Stimulated activated CD4-positive, alpha-beta T cell treated with anti-CD3 and anti-CD28 coated beads, Interleukin-4, amount 100 ng/mL, for 1 hour (primary cell): Measurements from ENCODE around the gene SNAPC5.
"Not testable (repeated sequence)": the region's sequence is repeated elsewhere in the genome, so short reads cannot be mapped to it uniquely, and the experiment has no call there.

ENCODE experiments used
- DNase-seq: peaks from one replicate; pipeline ENCODE4 v3.0.0-alpha.2; 2020

SNAPC5 gene

GRCh38 chr15:66497502-66498455 is at the start of gene SNAPC5:
TSS of gene SNAPC5 (minus strand) at chr15:66497762. CDS start at chr15:66497731, 31 bp downstream.
- peak; percentile 99 for DNase-seq

DNA sequence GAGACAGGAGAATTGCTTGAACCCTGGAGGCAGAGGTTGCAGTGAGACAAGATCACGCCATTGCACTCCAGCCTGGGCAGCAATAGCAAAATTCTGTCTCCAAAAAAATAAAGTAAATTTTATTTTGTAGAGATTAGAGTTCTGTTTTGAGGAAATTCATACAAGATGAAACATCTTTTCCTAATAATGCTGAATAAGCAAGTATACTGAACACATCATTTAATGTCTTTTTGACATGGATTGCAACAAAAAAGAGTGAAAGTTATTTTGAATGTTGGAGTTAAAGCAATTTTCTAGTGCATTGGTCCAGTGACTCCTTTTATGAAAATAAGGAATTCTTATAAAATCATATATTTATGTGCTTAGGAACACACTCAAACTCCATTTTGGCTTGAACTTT is 47.7 kb upstream of the SNAPC5 start:
- no peak for DNase-seq

- no peak for DNase-seq
These were observed 45.3 kb upstream of the SNAPC5 start for GRCh38 chr15:66542896-66543295.

- DNase-seq = no peak
These were observed 37.5 kb upstream of the SNAPC5 start for GRCh38 chr15:66535056-66535455.

DNA sequence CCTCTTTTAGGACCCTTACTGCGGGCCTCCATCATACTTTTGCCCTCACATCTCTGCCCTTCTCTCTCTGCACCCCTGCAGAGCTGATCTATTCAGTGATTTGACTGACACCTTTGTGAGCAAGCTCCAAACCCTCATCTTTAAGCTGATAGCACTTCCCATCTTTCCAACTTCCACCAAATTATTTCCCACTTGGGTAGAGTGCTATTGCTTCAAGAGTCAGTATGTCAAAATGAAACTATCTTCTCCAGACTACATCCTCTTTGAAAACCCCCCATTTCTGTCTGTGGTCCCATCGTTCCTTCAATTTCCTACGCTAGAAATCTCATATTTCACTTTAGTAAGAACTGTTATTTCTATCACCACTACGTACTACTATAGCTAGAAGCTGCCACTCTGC is 27.3 kb upstream of the SNAPC5 start:
- no peak for DNase-seq

DNA sequence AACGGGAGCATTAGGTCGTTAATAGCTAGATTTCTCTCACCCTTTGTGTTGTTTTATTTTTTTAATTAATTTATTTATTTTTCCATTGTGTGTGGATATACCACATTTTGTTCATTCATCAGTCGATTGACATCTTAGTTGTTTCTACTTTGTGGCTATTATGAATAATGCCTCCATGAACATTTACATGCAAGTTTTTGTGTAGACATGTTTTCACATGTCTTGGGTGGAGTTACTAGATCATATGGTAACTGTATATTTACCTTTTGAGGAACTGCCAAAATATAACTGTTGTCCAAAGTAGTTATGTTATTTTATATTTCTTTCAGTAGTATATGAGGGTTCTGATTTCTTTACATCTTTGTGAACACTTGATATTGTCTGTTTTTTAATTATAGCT is 26.4 kb upstream of the SNAPC5 start:
- DNase-seq = no peak

DNA sequence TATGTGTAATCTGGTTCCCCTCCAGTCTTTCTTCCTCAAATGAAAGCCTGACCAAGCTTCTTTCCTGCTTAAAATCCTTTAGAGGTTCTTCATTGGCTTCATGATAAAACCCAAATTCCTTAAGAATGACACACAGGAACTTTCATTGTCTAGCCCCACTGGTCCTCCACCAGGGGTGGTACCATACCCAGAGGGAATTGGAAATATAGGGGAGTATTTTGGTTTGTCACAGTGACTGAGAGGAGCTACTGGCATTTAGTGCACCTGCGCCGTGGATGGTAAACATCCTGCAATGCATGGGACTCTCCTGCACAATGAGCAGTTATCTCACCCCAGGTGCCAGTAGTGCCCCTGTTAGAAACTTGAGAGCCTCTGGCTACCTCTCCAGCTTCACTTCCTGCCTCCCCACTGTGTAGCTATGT is 18.4 kb upstream of the SNAPC5 start:
- no peak for DNase-seq

- DNase-seq = no peak
These were observed 17.0 kb upstream of the SNAPC5 start for GRCh38 chr15:66514586-66514985.

GRCh38 chr15:66508293-66508883 is 10.8 kb upstream of the SNAPC5 start:
- DNase-seq = no peak

DNA sequence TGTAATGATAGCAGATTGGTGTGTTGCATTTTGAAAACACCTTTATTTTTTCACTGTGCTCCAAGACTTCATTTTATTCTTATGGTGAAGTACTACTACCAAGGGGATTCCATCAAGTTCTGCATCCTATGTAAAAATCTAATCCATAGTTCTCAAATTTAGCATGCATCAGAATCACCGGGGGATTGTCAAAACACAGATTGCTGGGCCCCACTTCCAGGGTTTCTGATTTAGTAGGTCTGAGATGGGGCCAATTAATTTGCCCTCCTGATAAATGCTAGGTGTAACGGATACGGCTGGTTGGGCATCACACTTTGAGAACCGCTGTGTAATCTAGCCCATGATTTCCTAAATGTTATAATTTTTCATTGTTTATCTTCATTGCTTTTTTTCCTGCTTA is 8.3 kb upstream of the SNAPC5 start:
- no peak for DNase-seq

GRCh38 chr15:66505430-66505811 is 7.9 kb upstream of the SNAPC5 start:
- no peak for DNase-seq

DNA sequence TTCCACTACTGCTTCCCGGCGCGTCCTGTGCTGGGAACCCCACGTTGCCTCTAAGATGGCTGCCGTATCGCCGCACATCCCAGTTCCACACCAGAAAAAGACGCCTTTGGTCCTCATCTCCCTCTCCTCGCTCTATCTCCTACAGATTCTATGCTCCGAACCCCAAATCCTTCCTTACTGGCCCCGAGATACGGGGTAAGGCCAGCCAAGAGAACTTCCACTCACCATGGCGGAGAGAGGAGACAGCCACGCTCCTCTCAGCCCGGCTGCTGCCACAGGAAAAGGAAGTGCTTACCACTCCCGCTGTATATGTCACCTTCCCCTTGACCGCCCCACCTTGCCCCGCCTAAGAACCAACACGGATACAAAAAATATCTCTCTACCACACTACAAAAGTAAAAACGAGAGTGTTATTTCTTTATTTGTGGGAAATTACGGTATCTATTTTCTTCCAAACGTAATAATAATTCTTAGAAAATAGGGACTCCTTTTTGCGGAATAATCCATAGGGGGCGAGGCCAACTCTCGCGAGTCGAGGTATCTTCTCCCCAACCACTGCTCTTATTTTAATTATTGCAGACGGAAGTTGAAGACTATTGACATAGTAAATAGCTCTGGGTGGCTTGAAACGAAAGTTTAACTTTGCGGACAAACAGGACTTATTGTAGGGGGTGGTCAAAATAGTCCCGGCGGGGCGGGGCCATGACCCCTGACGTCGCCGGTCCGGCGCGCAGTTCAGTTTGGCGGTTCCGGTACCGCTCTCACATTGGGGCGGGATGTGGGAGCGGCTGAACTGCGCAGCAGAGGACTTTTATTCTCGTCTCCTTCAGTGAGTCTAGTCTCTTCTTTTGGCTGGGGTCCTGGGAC is 7.2 kb upstream of the SNAPC5 start, which contains the start of the genes RPL4 and ZWILCH:
RPL4 (minus strand) TSS at position 293 of the 867 bp plus-strand sequence; CDS start at position 228, 65 bp downstream.
ZWILCH (plus strand) TSS at position 764 of the 867 bp plus-strand sequence; CDS start at position 777, 13 bp downstream.
- DNase-seq = peak; percentile 80

- DNase-seq = no peak
These were observed 6.4 kb upstream of the SNAPC5 start for GRCh38 chr15:66503780-66504562.

DNA sequence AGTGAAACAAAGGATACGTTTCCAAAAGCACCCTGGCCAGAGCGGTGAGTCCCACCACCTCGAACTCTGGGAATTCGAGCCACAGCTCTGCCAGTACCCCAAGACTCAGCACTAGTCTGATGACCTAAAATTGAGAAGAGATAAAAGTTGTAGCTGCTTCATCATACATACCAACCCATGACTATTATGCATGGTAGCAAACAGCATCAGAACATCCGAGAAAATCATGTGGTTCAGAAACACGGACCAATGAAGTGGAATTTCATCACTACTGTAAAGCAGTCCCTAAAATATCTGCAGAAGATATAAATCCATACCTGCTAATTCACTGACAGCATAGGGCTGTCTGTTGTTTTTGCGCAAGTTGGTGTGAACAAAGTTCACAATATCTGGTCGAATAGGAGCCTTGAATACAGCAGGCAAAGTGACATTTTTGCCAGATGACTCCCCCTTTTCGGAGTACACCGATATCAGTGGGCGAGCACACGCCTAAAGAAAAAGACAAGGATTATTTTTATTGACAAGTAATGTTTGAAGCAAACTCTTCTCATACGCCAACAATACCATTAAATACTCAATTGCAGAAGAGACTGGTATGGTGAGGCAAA is 5.6 kb upstream of the SNAPC5 start:
- not testable (repeated sequence) for DNase-seq

DNA sequence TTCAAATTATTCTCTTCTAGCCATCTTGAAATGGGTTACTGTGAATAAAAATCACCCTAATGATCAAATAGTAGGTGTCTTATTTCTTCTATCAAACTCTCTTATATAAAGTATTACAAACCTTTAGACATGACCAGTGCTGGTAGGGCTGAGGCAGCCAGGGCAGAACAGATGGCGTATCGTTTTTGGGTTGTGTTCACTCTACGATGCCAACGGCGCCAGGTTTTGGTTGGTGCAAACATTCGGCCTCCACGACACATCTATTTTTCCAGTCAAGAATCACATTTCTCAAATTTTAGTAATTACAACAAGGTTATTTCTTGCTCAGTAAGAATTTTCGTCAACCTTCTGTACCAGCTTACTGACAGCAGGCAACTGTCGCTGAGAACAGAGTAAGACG is 4.9 kb upstream of the SNAPC5 start:
- DNase-seq = no peak

- not testable (repeated sequence) for DNase-seq
These were observed 2.8 kb upstream of the SNAPC5 start for GRCh38 chr15:66500346-66500745.

DNA sequence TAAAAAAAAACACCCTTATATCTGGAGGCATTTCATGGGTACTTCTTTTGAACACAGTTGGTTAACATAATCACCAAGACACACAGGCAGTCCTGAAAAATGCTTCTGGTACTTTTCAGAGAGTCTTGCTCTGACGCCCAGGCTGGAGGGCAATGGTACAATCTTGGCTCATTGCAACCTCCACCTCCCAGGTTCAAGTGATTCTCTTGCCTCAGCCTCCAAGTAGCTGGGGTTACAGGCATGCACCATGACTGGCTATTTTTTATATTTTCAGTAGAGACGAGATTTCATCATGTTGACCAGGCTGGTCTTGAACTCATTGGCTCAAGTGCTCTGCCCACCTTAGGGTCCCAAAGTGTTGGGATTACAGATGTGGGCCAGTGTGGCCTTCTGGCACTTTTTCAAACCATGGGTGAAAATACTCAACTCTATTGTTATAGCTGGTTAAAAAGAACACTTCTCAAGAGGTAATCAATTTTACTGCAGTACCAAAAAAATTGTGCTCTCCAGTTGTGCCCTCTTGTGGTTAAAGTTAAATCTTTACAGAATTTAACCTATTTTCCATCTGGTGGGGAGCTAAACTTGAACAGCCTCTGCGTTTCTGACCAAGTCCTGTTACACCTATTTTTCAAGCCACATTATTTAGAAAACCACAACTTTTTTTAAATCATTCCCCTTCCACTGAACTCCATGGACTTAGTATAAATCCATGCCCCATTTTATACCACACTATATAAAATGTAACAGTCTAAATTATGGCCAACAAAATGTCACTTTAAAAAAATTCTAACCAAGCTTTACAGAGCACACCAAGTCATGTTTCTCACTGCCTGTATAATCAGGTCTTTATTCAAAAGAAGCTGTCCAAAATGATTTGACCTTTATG is 1.2 kb upstream of the SNAPC5 start:
- DNase-seq = no peak

DNA sequence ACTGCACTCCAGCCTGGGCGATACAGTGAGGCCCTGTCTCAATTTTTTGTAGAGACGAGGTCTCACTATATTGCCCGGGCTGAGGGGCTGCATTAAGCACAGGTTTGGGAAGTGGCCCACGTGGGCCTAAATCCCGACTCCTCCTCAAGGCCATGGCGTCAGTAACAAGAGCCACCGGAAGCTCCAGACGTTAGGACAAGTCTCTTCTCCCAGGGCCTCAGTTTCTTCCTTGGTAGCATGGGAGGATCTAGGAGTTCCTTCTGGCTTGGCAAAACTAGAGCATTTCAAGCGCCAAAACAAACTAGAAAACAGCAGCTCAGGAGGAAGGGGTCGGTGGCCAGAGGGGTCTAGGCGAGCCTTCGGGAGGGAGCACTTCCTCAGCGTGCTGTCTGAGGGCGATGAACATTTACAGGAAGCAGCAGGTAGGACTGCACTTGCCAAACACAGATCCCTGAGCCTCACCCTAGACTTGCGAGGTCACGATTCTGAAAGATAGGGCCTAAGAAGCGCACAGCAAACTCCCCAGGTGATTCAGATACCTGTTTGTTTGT is 536 bp downstream of the SNAPC5 start:
- DNase-seq = no peak

GRCh38 chr15:66494262-66494661 is 3.3 kb downstream of the SNAPC5 start:
- DNase-seq = no peak

DNA sequence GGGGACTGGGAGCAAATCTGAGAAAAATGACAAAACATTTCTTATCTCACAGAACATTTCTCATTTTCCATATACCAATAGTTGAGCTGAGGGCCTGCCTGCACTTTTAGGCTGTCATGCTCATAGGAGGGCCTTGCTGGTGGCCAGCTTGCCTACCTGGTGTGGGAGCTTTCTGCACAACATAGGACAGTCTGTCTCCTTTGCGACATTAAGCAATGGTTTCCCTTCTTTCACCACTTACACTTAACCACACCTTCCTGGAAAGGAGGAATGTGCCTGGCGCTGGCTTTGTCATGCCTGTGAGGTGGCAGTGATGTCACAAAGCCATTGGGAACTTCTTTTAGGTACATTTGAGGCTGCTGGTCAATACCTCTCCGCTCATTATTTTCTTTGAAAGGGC is 5.7 kb downstream of the SNAPC5 start:
- DNase-seq = no peak
